Stimulated activated naive CD8-positive, alpha-beta T cell treated with anti-CD3 and anti-CD28 coated beads, Interleukin-15, Interleukin-2, amounts not matched to agents 100 U/mL and 50 U/mL, for 24 hours (primary cell): Measurements from ENCODE around the gene SORCS2.
A peak's percentile ranks its signal among the peaks of the same experiment; 100 is the strongest.

Experiments used
- ATAC-seq: fragments of 150-1000 bp; cut with Tn5 transposase; one replicate; pipeline ENCODE4 v1.10.0; 2021
- DNase-seq: peaks from one replicate; pipeline ENCODE4 v3.0.0; 2021

Gene SORCS2

DNA sequence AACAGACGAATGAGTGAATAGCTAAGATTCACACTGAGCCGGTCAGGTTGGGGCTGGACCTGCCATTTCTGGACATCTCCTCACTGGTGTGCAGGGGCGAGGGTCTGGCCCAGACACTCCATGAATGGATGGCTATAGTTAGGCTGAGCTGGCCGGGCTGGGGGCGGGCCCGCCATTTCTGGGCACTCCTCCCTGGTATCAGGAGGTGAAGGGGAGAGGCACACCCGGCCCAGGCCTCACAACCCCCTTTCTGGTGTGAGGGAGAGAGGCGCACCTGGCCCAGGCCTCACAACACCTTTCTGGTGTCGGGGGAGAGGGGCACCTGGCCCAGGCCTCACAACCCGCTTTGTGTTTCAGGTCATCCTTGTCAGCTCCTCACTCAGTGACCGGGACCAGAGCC, 445.6 kb downstream of the SORCS2 start:
- no peak for ATAC-seq
- DNase-seq, result no peak

GRCh38 chr4:7638489-7638888, 446.2 kb downstream of the SORCS2 start:
- no peak for ATAC-seq
- no peak for DNase-seq

- DNase-seq (no peak), ATAC-seq (no peak)
Observed at GRCh38 chr4:7638984-7639789, 446.8 kb downstream of the SORCS2 start.

DNA sequence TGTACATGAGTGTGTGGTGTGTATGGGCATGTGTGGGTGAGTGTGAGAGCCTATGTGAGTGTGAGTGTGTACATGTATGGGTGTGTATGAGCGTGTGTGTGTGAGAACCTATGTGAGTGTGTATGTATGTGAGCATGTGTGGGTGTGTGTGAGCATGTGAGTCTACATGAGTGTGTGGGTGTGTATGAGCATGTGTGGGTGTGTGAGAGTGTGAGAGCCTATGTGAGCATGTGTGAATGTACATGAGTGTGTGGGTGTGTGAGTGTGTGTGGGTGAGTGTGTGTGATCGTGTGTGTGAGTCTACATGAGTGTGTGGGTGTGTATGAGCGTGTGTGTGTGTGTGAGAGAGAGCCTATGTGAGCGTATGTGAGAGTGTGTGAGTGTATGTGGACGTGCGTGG, 447.8 kb downstream of the SORCS2 start:
- DNase-seq, result no peak
- no peak for ATAC-seq

GRCh38 chr4:7641712-7642111, 449.4 kb downstream of the SORCS2 start:
- no peak for DNase-seq
- ATAC-seq, result no peak

DNA sequence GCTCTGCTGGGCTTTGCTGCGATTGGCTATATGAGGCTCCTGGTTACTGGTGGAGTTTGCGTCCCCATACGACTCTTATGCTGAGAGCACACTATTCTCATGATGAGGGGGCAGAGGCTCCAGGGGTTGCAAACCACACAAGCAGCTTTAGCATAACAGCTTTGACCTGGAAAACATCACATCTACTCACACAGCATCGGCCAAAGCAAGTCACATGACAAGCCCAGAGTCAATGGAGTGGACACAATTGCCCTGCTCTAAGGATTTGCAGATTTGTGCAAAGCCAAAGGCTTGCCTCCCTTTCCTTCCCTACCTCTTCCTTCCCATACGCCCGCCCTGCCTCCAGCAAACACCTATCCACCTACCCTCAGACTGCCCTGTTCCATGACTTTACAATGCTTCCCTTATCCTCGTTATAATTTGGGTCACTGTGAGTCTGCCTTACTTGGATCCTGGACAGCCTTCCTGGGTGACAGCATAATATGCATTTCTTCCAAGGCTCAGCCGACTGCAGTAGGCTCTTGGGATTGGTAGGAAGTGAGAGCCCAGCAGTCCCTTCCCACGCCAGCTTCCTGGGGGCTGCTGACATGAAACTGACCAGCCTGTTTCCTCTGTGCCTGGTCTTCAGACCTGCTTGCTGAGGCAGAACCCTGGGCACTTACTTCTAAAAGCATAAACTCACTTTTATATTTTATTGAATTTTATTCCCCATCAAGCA, 450.6 kb downstream of the SORCS2 start:
- ATAC-seq (no peak), DNase-seq (no peak)

- DNase-seq (no peak), ATAC-seq (no peak)
Observed at GRCh38 chr4:7645158-7645557, 452.8 kb downstream of the SORCS2 start.

- DNase-seq (no peak), ATAC-seq (no peak)
Observed at GRCh38 chr4:7645956-7646355, 453.6 kb downstream of the SORCS2 start.

- ATAC-seq (no peak), DNase-seq (no peak)
Observed at GRCh38 chr4:7646384-7647061, 454.2 kb downstream of the SORCS2 start.

DNA sequence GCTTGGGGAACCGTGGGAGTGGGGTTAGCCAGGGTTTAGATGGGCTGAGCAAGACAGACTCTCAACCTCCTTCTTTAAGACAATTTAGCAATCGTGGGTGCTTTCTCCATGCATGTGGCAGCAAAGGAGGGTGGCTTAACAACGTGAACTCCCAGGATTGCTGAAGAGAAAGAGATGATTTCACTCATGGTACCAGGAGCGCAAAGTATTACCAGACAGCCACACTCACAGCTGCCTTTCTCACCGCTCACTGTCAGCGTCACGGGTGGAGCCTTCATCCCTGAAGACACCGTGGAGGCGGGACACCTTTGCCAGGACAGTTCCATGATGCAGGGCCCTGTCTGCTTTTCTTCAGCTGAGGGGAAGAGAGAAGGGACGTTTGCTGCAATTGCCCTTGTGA, 454.8 kb downstream of the SORCS2 start:
- DNase-seq, result no peak
- no peak for ATAC-seq

GRCh38 chr4:7647600-7648543, 455.5 kb downstream of the SORCS2 start:
- ATAC-seq (no peak), DNase-seq (no peak)

GRCh38 chr4:7648544-7649395, 456.4 kb downstream of the SORCS2 start:
- ATAC-seq (no peak), DNase-seq (no peak)

DNA sequence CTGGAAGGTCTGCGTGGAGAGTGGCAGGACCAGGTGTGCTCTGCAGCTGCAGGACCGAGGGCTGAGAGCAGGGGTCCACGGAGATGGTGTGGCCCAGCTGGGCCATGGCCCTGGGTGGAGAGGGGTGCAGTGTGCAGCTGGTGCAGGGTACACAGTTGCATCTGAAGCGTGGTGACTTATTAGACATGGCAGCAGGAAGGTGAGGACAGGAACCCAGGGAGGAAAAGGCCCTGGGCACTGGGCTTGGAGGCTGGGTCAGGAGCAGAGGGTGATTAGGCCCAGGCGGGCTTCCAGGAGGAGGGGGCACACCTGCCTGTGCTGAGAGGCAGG, 457.0 kb downstream of the SORCS2 start:
- ATAC-seq, result peak; percentile 2
- DNase-seq, result no peak

DNA sequence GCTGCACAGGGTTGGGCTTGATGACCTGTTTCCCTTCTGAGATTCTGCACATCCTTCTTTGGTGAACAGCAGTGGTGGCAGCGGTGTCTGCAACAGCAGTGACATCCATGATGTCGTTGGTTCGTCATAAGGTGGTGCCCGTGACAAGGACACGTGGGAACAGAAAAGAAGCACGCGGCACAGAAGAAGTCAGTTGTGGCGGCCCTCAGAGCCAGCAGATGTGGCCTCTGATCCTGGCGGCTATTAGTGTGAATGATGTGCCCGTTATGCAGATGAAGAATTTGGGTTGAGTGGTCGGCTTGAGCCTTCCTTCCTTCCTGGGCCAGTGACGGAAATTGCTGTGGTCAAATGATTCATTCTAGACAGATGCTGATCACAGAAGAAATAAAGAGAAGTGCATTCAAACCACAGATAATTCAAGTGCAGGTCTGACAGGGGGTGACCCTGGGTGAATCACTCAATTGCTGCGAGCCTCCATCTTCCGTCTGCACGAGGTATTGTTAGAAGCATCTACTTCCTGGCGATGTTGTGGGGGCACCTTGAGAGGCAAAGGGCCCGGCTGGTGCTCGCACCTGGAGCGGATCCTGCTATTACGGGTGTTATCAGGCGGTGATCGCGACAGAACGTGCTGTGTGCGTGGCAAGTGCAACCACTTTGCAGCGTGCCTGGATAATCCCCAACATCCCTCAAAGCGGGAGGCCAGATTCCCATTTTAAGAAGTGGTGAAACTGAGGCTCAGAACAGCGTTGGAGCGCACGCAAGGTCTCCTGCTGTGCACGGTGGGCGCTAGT, 457.6 kb downstream of the SORCS2 start:
- ATAC-seq, result peak; percentile 90
- peak; percentile 53 for DNase-seq

GRCh38 chr4:7650606-7651385, 458.5 kb downstream of the SORCS2 start:
- ATAC-seq (no peak), DNase-seq (no peak)

GRCh38 chr4:7651461-7651921, 459.2 kb downstream of the SORCS2 start:
- DNase-seq, result no peak
- no peak for ATAC-seq

DNA sequence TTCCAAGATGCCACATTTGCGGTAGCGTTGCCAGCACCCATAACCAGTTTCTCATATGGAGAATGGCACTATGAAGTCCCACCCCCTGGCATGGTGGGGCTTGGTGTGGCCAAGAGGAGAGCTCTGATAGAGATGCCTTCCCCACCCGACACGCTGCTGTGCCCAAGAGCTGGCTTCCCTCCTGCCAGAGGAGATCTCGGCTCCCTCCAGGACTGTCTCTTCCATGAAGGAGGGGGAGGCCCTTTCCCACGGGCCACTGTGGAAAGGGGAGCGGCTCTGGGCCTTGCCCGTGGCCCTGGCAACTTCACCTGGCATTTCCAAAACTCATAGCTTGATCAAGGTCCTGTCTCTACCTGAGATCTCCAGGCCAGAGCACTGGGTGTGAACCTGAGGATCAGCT, 459.7 kb downstream of the SORCS2 start:
- DNase-seq (no peak), ATAC-seq (no peak)

GRCh38 chr4:7652451-7652881, 460.1 kb downstream of the SORCS2 start:
- no peak for DNase-seq
- no peak for ATAC-seq

- no peak for DNase-seq
- ATAC-seq, result no peak
Observed at GRCh38 chr4:7652906-7653305, 460.6 kb downstream of the SORCS2 start.
